Measurements from ENCODE around the gene STAM.
"Not testable (repeated sequence)": the region's sequence is repeated elsewhere in the genome, so short reads cannot be mapped to it uniquely, and the experiment has no call there.

The STAM gene

GRCh38 chr10:17682236-17682946 lies 38.4 kb downstream of the STAM start:
- no peak for DNase-seq

GRCh38 chr10:17683541-17683940 lies 39.6 kb downstream of the STAM start:
- DNase-seq = no peak

- DNase-seq = no peak
Observed at GRCh38 chr10:17684537-17684936, 40.6 kb downstream of the STAM start.

- peak; percentile 37 to 57 for DNase-seq
Observed at GRCh38 chr10:17685233-17685840, 41.4 kb downstream of the STAM start.

GRCh38 chr10:17687117-17687831 lies 43.3 kb downstream of the STAM start:
- DNase-seq = no peak

- no peak for DNase-seq
Observed at GRCh38 chr10:17689137-17689536, 45.2 kb downstream of the STAM start.

- DNase-seq = no peak
Observed at GRCh38 chr10:17693009-17693408, 49.1 kb downstream of the STAM start.

GRCh38 chr10:17698696-17699095 lies 54.7 kb downstream of the STAM start:
- no peak for DNase-seq

GRCh38 chr10:17701301-17701700 lies 57.4 kb downstream of the STAM start:
- DNase-seq = no peak

GRCh38 chr10:17703706-17704105 lies 59.8 kb downstream of the STAM start:
- DNase-seq = no peak

GRCh38 chr10:17708821-17709220 lies 64.9 kb downstream of the STAM start:
- no peak for DNase-seq

- DNase-seq = no peak
Observed at GRCh38 chr10:17709492-17709891, 65.5 kb downstream of the STAM start.

GRCh38 chr10:17710181-17710580 lies 66.2 kb downstream of the STAM start:
- no peak for DNase-seq

- DNase-seq = no peak
Observed at GRCh38 chr10:17712053-17712452, 68.1 kb downstream of the STAM start.

GRCh38 chr10:17712717-17713471 lies 68.9 kb downstream of the STAM start:
- no peak for DNase-seq

GRCh38 chr10:17713758-17714157 lies 69.8 kb downstream of the STAM start:
- no peak for DNase-seq

- no peak for DNase-seq
Observed at GRCh38 chr10:17716161-17716560, 72.2 kb downstream of the STAM start.

GRCh38 chr10:17722317-17723014 lies 78.5 kb downstream of the STAM start:
- not testable (repeated sequence) for DNase-seq

- DNase-seq = no peak
Observed at GRCh38 chr10:17725703-17726102, 81.8 kb downstream of the STAM start.

- DNase-seq = no peak
Observed at GRCh38 chr10:17729630-17730029, 85.7 kb downstream of the STAM start.

- no peak for DNase-seq
Observed at GRCh38 chr10:17730667-17731066, 86.7 kb downstream of the STAM start.

- DNase-seq = no peak
Observed at GRCh38 chr10:17731331-17732020, 87.5 kb downstream of the STAM start.

Measured in activated CD4-positive, alpha-beta T cell treated with anti-CD3 and anti-CD28 coated beads, Interleukin-2, amount 50 U/mL, for 48 hours (primary cell).